Measurements from ENCODE around the gene TLR7.

TLR7 gene

DNA sequence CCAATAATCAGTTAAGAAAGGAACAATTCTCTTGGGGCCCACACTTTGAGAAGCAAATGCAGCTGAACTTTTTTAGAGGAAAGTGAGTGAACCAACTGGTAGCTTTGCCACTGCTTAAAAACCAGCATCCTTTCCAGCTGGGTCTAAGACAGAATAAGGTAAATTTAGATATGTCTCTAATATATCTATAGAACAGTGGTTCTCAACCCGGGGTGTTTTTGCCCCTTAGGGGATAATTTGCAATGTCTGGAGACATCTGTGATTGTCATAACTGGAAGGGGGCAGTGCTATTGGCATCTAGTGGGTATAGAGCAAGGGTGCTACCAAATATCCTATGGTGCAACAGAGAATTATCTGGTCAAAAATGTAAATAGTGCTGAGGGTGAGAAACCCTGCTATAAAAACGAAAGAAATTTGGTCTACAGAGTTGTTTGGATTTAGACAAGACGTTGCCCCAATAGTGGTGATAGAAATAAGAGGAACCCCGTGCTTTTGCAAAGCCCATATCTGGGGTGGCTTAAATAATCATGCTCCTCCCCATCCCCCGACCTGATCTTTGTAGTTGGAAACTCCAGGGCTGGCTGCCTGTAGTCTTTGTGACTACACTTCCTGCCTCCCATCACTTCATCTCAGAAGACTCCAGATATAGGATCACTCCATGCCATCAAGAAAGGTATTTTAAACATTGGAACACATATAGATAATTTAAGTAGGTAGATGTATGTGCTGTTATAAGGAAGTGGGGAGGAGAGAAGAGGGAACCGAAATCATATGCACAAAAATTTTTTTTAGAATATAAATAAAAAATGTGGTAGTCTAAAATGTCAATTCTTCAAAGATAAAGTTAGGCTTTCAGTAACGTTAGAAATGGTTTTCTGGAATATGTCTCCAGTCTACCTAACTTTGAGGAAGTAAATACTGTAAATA is at the start of gene TLR7:
TSS of gene TLR7 (plus strand) at position 622 of the 927 bp plus-strand sequence. CDS start 507 bp downstream, outside the sequence.
- no peak for DNase-seq
- Mint-ChIP-seq H3K36me3 (peaks cover 0 to 12% of the 10 kb centered on the region in 2 donors), H3K27ac (peak within 1 kb of the TSS; percentile 93), H3K4me1 (peaks cover 23 to 32% of the 10 kb centered on the region in 2 donors), H3K4me3 (peak within 1 kb of the TSS; percentile 80 to 84), H3K27me3 (peaks cover 0 to 7% of the 10 kb centered on the region in 2 donors), H3K9me3 (peaks cover 2 to 8% of the 10 kb centered on the region in 2 donors)
- peak; percentile 52 to 68 for ATAC-seq (replicated peaks)

DNA sequence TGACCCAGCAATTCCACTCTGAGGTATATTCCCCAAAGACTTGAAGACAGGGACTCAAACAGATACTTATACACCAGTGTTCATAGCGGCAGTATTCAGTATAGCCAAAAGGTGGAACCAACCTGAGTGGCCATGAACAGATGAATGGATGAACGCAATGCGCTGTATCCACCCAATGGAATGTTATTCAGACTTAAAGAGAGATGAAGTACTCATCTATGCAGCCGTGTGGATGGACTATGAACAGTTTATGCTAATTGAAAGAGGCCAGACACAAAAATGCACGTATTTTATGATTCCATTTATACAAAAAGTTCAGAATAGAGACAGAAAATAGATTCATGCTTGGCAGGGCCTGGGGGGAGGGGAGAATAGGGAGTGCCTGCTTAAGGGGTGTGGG is 49.3 kb upstream of the TLR7 start:
- H3K27me3 Mint-ChIP-seq: no peaks in the 10 kb centered on the region
- H3K36me3 Mint-ChIP-seq: peaks cover 4 to 22% of the 10 kb centered on the region in 2 donors
- no peak overlapping the region for H3K4me3 Mint-ChIP-seq
- ATAC-seq (replicated peaks) (no peak), DNase-seq (no peak)
- peaks cover 0 to 4% of the 10 kb centered on the region in 2 donors for H3K4me1 Mint-ChIP-seq
- H3K9me3 Mint-ChIP-seq: no peaks in the 10 kb centered on the region
- H3K27ac Mint-ChIP-seq: no peak overlapping the region

DNA sequence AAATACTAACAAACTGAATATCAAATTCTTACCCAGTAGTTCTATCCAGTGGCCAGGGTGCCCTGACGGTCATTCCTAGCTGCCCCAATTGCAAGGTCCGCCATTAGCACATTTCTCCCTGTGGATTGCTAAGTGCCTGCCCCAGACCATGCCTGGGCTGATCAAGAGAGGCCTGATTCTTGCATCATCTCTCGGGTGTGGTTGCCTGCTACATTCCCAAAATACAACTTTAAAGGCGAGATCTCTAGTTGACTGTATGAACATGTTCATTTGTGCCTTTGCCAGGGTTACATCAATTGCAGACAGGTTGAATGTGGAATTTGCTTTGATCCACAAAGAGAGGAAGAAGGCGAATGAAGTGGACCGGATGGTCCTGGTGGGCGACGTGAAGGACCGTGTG is 47.6 kb upstream of the TLR7 start:
- H3K27me3 Mint-ChIP-seq: no peaks in the 10 kb centered on the region
- peaks cover 4 to 24% of the 10 kb centered on the region in 2 donors for H3K36me3 Mint-ChIP-seq
- H3K9me3 Mint-ChIP-seq: no peaks in the 10 kb centered on the region
- H3K4me1 Mint-ChIP-seq: peaks cover 0 to 2% of the 10 kb centered on the region in 2 donors
- H3K4me3 Mint-ChIP-seq: no peak overlapping the region
- H3K27ac Mint-ChIP-seq: no peak overlapping the region
- ATAC-seq (replicated peaks) (no peak), DNase-seq (no peak)

DNA sequence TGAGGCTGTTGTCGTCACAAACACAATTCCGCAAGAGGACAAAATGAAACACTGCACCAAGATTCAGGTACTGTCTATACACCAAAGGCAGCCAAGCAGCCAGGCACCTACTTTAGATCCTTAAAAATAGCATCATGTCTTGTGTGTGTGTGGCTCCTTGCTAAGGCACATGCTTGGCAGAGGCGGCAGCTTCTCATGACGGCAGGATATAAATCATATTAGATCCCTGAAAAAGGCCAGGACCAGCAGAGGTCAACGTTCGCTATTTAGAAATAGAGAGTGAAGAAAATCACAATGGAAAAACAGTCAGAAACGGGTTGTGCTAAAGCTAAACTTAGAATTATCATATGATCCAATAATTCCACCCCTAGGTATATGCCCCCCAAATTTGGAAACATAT is 46.1 kb upstream of the TLR7 start:
- no peak for DNase-seq
- no peak overlapping the region for H3K27ac Mint-ChIP-seq
- no peaks in the 10 kb centered on the region for H3K4me1 Mint-ChIP-seq
- ATAC-seq (replicated peaks): no peak
- no peaks in the 10 kb centered on the region for H3K27me3 Mint-ChIP-seq
- no peaks in the 10 kb centered on the region for H3K9me3 Mint-ChIP-seq
- H3K36me3 Mint-ChIP-seq: peaks cover 12 to 33% of the 10 kb centered on the region in 2 donors
- H3K4me3 Mint-ChIP-seq: no peak overlapping the region

DNA sequence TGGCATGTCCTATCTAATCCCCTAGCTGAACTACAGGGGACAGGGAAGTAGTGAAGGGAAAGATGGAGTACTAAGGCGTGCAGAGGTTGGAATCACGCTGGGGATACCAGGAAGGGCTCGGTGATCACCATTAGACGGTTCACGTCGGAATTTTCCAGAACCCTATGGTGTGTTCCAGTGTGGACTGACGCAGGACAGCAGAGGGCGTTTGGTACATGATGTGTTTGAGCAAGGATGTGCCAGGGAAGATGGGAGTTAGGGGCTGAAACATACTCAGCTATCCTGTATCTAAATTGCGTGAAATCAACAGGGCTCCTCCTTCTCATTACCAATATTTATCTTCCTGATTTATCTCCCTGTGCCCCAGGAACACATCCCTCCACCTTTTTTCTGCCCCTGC is 41.9 kb upstream of the TLR7 start:
- DNase-seq (no peak), ATAC-seq (replicated peaks) (no peak)
- Mint-ChIP-seq H3K27me3 (no peaks in the 10 kb centered on the region), H3K4me1 (no peaks in the 10 kb centered on the region), H3K36me3 (peaks cover 10 to 24% of the 10 kb centered on the region in 2 donors), H3K4me3 (no peak overlapping the region), H3K27ac (no peak overlapping the region), H3K9me3 (no peaks in the 10 kb centered on the region)

DNA sequence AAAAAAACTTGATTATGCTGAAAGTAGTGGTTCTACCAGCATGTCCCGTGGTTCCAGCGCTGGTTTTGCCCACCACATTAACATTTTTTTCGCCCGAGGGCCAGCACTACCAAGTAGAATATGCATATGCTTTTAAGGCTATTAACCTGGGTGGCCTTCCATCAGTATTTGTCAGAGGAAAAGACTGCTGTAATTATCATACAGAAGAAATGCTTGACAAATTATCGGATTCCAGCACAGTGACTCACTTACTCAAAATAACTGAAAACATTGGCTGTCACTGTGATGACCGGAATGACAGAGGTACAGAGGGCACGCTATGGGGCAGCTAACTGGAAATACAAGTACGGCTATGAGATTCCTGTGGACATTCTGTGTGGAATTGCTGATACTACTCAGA is 41.1 kb upstream of the TLR7 start:
- no peak for DNase-seq
- H3K27ac Mint-ChIP-seq: no peak overlapping the region

DNA sequence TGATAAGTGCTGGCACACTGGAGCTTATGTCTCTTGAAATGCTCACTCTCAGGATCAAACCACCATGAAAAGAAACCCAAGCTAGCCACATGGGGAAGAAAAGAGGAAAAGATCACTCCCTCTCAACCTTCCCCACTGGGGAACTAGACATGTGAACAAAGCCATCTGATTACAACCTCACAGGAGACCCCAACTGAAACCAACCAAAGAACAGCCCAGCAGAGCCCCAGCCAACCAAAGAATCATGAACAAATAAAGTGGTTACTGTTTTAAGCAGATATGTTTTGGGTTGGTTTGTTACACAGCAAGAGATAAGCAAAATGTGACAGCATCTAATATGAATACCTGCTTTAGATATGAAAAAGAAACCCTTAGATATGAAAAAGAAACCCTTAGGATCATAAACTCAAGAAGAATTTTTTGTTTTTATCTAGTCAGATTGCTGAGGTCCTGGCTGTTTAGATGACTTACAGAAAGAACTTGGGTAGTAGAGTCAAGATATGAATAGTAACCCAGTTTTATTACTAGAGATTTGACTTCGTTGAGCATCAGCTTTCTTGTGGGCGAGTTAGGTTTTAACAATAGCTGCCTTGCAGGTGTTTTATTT is 23.7 kb upstream of the TLR7 start:
- H3K27me3 Mint-ChIP-seq: peaks cover 0 to 3% of the 10 kb centered on the region in 2 donors
- peak overlapping the region in 1 of 2 donors; percentile 55 for H3K4me3 Mint-ChIP-seq
- H3K27ac Mint-ChIP-seq: peak overlapping the region; percentile 94
- DNase-seq (no peak), ATAC-seq (replicated peaks) (peak; percentile 12 to 52)
- H3K9me3 Mint-ChIP-seq: peaks cover 0 to 4% of the 10 kb centered on the region in 2 donors
- no peaks in the 10 kb centered on the region for H3K36me3 Mint-ChIP-seq
- H3K4me1 Mint-ChIP-seq: peaks cover 3 to 8% of the 10 kb centered on the region in 2 donors

More for the DNA sequence above, 41.1 kb upstream of the TLR7 start:
- H3K27me3 Mint-ChIP-seq: no peaks in the 10 kb centered on the region
- H3K9me3 Mint-ChIP-seq: no peaks in the 10 kb centered on the region
- H3K4me3 Mint-ChIP-seq: no peak overlapping the region
- no peaks in the 10 kb centered on the region for H3K4me1 Mint-ChIP-seq
- peaks cover 10 to 19% of the 10 kb centered on the region in 2 donors for H3K36me3 Mint-ChIP-seq
- no peak for ATAC-seq (replicated peaks)

DNA sequence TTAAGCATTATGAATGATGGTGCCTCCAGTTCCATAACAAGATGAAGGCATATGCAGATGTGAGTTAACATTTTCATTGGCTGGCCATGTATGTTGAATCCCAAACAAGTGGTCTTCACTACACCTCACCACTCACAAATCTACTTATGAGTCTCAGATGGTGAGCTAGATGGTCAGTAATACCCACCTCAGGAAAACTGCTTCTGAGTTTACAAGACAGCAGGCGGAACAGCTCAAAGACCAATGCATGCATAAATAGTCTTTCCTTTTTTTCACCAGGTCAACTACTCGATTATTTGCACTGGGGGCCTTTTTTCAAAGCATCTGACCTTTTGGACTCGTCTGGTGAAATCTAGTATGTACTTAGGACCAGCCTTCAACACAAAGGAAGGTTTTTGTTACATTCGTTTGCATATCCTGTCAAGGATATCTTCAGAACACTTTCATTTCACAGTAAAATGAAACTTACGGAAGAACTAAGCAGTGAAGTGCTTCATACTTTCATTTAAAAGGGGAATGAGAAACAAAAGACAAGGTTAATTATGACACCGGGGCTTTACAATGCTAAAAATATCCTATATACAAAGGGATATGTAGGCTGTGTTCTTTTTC is 23.1 kb upstream of the TLR7 start:
- no peaks in the 10 kb centered on the region for H3K36me3 Mint-ChIP-seq

DNA sequence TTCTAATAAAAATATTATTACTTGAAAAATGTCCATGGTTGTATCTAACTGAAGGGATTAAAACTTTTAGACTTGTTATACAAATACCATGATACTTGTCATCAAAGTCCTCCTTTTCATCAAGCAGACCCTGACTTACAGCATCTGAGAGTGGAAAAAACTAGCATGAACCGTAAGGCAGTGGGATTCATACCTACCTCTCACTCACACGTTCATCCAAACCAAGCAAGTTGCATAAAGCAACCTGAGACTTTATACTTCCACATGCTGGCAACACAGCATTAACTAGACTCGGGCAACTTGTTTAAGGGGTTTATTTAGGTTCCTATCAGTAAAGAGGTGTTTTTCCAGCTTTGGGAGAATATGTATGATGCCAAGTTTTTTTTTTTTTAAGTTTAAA is 22.6 kb upstream of the TLR7 start:
- no peak for DNase-seq
- Mint-ChIP-seq H3K27ac (no peak overlapping the region), H3K4me3 (peak overlapping the region in 1 of 2 donors; percentile 63), H3K36me3 (no peaks in the 10 kb centered on the region), H3K4me1 (peaks cover 3 to 8% of the 10 kb centered on the region in 2 donors), H3K27me3 (peaks cover 0 to 4% of the 10 kb centered on the region in 2 donors), H3K9me3 (peaks cover 0 to 6% of the 10 kb centered on the region in 2 donors)
- ATAC-seq (replicated peaks): peak; percentile 42 to 50

More for the DNA sequence above, 23.1 kb upstream of the TLR7 start:
- peak overlapping the region; percentile 55 to 63 for H3K4me3 Mint-ChIP-seq
- no peak for DNase-seq
- peak overlapping the region; percentile 94 for H3K27ac Mint-ChIP-seq
- H3K9me3 Mint-ChIP-seq: peaks cover 0 to 4% of the 10 kb centered on the region in 2 donors
- peaks cover 0 to 4% of the 10 kb centered on the region in 2 donors for H3K27me3 Mint-ChIP-seq
- peaks cover 3 to 8% of the 10 kb centered on the region in 2 donors for H3K4me1 Mint-ChIP-seq
- peak; percentile 89 to 90 for ATAC-seq (replicated peaks)

DNA sequence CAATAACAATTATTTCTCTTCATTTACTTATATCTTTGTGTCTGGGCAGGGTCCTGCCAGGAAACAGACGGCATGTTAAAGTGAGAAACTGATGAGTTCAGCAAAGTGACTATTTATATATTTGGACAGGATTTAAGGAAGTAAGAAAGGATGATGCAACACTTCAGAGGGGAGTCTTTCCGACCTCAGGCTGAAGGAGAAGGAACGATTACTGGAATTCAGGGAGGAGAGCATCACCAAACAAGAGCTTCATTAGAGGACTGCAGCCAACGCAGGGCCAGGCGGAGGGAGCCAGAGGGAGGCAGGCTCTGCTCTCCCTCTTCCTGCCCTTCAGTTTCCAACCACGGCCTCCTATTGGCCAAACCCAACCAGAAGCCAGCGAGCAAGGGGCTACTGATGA is 1.5 kb upstream of the TLR7 start:
- Mint-ChIP-seq H3K4me3 (no peak overlapping the region), H3K27ac (no peak overlapping the region), H3K36me3 (peaks cover 0 to 12% of the 10 kb centered on the region in 2 donors), H3K27me3 (peaks cover 0 to 7% of the 10 kb centered on the region in 2 donors), H3K4me1 (peaks cover 20 to 26% of the 10 kb centered on the region in 2 donors), H3K9me3 (peaks cover 2 to 13% of the 10 kb centered on the region in 2 donors)
- ATAC-seq (replicated peaks) (no peak), DNase-seq (no peak)

DNA sequence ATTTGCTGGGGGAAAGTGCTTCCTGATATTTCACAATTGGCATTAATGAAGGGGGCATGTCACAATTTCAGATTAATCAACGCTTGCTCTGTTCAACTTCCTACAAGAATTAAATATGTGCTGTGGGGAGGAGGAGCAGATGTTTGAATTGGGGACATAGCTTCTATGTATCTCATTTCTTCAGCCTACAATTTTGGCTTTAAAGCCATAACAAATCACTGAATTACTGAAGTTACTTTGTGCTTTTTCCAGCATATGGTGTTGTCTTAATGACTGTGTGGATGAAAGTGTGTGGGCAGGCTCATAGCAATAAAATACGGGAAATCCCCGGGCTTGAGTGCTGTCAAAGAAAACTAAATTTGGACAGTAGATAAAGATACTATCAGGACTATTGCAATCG is 813 bp downstream of the TLR7 start:
- Mint-ChIP-seq H3K27ac (peak overlapping the region; percentile 93), H3K4me3 (peak overlapping the region; percentile 76 to 84), H3K9me3 (peaks cover 2 to 11% of the 10 kb centered on the region in 2 donors), H3K36me3 (peaks cover 0 to 17% of the 10 kb centered on the region in 2 donors), H3K4me1 (peaks cover 30 to 41% of the 10 kb centered on the region in 2 donors), H3K27me3 (peaks cover 0 to 12% of the 10 kb centered on the region in 2 donors)
- no peak for DNase-seq
- peak; percentile 47 to 51 for ATAC-seq (replicated peaks)

DNA sequence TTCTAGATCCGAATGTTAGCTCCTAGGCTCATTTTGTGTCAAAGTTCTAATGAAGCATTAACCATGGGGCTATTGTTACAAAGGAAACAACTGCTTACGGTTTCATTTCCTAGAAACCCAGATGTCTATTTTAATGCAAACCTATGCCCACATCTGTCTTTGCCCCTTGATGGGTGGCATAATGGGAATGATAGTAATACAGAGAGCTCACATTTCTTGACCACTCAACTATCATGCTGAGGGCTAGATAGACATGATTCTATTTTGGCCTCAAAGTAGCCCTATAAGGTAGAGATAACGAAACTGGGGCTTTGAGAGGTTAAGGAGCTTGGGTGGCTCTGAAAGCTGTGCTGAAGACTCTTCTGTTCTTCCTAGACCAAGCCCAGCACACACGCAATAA is 1.9 kb downstream of the TLR7 start:
- DNase-seq (no peak), ATAC-seq (replicated peaks) (peak; percentile 60 to 63)
- Mint-ChIP-seq H3K4me1 (peaks cover 35 to 47% of the 10 kb centered on the region in 2 donors), H3K36me3 (peaks cover 4 to 14% of the 10 kb centered on the region in 2 donors), H3K9me3 (peaks cover 0 to 7% of the 10 kb centered on the region in 2 donors), H3K27me3 (peaks cover 0 to 12% of the 10 kb centered on the region in 2 donors), H3K4me3 (peak overlapping the region; percentile 21 to 54), H3K27ac (peak overlapping the region; percentile 93)

DNA sequence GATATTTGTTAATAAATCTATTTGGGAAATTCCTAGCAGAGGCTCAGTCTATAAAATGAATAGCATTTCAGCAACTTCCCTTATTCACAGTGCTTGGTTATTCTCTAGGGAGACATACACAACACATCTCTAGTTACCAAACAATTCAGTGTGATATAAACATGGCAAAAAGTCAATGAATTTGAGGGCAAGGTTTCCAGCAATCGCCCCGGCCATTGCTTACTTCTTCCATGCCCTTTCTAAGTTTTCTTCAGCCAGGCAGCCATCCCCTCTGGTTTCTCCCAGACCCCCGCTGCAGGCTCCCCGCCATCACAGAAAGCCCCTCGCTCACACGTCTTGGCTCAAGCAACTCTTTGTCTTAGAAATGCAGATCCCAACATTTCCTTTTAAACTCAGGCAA is 4.4 kb downstream of the TLR7 start:
- H3K4me1 Mint-ChIP-seq: peaks cover 39 to 50% of the 10 kb centered on the region in 2 donors
- H3K27me3 Mint-ChIP-seq: peaks cover 0 to 14% of the 10 kb centered on the region in 2 donors
- DNase-seq (no peak), ATAC-seq (replicated peaks) (no peak)
- peak overlapping the region; percentile 70 for H3K27ac Mint-ChIP-seq
- peaks cover 4 to 19% of the 10 kb centered on the region in 2 donors for H3K36me3 Mint-ChIP-seq
- peak overlapping the region; percentile 39 to 44 for H3K4me3 Mint-ChIP-seq
- peaks cover 0 to 7% of the 10 kb centered on the region in 2 donors for H3K9me3 Mint-ChIP-seq

DNA sequence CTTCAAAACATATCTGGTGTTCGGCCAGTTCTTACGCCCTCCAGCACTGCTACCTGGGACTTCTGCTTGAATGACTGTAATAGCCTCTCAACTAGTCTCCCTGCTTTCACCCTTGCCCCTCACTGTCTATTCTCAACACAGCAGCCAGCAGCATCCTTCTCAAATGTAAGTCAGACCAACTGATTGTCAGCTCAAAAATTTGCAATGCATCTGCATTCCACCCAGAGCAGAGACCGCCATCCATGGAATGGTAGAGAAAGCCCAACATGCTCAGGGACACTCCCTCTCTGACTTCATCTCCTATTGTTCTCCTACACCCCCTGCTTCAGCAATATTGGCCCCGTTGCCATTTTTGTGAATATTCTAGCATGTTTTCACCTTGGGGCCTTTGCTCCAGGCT is 5.9 kb downstream of the TLR7 start:
- Mint-ChIP-seq H3K4me1 (peaks cover 34 to 44% of the 10 kb centered on the region in 2 donors), H3K4me3 (no peak overlapping the region), H3K36me3 (peaks cover 4 to 19% of the 10 kb centered on the region in 2 donors), H3K9me3 (peaks cover 0 to 7% of the 10 kb centered on the region in 2 donors), H3K27me3 (peaks cover 0 to 14% of the 10 kb centered on the region in 2 donors), H3K27ac (no peak overlapping the region)
- no peak for DNase-seq
- no peak for ATAC-seq (replicated peaks)

Measured in stimulated activated naive B cell treated with anti-CD40 and anti-IgM and Interleukin-4, amounts not matched to agents 10 μg/mL and 1 μg/mL and 100 μg/mL, for 72 hours (primary cell).